H54 (cell line): ENCODE measurements around the gene LGR6.
"Not testable (repeated sequence)": the region's sequence is repeated elsewhere in the genome, so short reads cannot be mapped to it uniquely, and the experiment has no call there.

ENCODE experiments used
- DNase-seq: peaks from one replicate; pipeline ENCODE4 v3.0.0; 2011; ENCODE audit warnings: low spot score, mixed read lengths; ENCODE audit not compliant: insufficient read length
- FAIRE-seq: peaks from 3 replicates; lab custom pipeline; 2011; peaks lifted over from hg19 to GRCh38; lab: Jason Lieb, UNC
- POLR2A ChIP-seq: IDR thresholded peaks from 2 replicates; pipeline ENCODE4 v1.6.1; 2011; ENCODE audit warnings: low read depth, mild to moderate bottlenecking, low read length

Gene LGR6

DNA sequence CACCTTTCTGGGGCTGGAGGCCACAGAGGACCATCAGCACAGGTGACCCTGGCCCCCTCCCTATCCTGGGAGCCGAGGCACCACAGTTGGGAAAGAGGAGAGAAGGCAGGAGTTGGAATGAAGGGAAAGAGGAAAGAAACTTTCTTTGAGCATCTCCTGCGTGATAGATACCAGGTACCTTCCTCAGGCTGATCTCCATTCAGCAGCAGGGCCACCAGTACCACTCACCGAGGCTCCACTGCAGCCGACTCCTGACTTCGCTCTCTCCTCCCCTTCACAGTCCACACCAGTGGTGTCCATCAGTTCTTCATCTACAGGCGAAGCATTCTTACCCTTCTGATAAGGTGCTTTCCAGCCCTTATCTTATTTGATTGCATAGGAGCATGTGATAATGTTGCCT lies 55.3 kb downstream of the LGR6 start:
- TF ChIP-seq POLR2A: no peak
- FAIRE-seq (no peak), DNase-seq (no peak)

DNA sequence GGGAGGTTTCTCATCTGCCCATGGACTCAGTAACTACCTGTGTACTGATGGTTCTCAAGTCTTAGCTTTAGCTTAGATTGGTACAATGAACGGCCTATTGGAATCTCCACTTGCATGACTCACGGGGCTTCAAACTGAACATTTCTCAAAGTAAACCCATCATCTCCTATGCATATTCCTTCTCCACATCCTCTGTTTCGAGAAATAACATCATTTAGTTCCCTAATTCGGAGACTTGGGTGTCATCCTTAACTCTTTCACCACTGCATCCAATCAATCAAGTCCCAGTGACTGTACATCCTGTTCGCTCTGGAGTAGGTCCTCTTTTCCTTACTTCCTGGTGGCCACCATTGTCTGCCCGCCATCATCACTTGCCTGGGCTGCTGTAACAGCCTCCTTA lies 55.8 kb downstream of the LGR6 start:
- DNase-seq (no peak), FAIRE-seq (no peak)
- no peak for TF ChIP-seq POLR2A

DNA sequence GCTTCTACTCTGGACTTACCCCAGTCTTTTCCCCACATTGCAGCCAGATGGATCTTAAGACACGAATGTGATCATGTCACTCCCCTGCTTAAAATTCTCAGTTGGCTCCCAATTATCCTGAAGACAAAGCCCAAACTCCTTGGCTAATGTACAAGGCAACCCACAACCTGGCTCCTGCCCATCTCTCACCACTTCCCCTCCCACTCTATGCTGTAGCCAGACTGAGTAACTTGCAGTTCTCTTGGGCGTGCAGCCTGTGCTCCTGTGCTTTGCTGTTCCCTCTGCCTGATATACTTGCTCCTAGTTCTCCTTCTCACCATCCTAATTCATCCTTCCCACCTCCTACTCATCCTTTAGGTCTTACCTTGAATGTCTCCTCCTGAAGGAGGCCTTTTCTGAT lies 56.2 kb downstream of the LGR6 start:
- FAIRE-seq (no peak), DNase-seq (no peak)
- TF ChIP-seq POLR2A: no peak

DNA sequence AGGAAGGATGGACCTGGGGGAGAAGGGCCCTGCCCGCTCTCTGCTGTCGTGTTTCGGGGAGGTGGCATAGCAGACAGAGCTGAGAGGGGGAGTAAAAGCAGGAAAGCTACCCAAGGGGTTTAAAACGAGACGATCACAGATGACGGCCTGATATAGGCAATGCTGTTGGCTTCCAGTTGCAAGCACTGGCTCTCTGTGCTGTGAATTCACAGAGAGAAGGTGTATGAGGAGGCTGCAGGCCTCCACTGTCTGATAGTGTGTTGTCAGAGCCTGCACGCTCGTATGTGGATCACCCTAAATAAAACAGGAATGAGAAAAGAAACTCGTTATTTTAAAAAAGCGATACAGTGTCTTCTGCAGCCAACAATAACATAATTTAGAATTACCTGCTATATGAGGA lies 57.4 kb downstream of the LGR6 start:
- FAIRE-seq: no peak
- TF ChIP-seq POLR2A: no peak
- no peak for DNase-seq

DNA sequence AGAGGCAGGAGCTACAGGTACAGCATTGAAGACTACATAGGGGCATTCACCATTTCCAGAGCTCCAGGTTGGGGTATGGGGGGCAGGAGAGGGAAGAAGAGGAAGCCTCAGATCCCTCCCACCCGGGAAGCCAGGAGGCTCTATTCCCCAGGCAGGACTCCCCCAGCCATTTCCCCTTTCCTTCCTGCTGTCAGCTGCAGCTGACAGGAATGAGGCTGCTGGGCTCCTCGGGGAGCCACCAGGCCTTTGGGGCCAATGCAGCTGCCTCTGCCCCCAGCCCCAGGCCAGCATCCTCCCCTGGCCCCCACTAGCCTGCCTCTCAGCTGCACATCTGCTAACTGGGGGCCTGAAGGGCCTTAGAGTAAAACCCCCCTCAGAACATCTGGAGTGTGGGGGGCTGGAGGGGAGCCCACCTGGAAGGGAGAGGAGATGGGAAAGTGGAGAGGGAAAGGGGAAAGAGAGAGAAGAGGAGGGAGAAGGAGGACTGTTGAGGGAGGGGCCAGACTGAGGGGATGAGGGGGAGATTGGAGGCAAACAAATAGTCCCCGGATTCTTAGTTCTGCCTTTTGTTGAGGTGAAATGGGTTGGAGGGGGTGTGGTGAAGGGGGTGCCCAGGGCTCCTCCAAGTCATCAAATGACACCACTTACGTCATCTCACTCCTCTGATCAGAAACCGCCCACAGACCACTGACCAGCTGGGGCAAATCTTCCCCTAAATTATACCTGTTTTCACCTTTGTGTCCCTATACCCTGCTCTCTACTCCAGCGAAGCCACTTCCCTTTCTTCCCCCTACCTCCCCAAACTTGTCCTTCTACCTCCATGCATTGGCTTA lies 58.0 kb downstream of the LGR6 start:
- FAIRE-seq: no peak
- DNase-seq: no peak
- TF ChIP-seq POLR2A: no peak

DNA sequence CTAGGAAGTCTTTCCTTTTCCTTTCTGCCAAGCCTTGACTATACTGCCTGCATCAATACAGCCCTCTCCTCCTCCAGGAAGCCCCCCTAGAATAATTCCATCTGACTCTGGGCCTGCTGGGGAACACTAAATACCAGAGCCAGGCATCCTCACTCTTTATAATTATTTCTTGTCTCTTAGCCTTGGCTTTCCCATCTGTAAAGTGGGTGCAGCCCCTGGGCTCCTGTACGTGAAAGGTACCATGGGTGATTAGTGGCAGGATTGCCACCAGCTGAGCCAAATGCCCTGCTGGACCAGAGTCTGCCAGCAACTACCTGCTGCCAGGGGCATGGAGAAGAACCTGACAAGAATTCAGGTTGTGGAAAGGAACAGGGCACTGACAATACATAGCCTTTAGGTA lies 58.7 kb downstream of the LGR6 start:
- FAIRE-seq (no peak), DNase-seq (no peak)
- no peak for TF ChIP-seq POLR2A

DNA sequence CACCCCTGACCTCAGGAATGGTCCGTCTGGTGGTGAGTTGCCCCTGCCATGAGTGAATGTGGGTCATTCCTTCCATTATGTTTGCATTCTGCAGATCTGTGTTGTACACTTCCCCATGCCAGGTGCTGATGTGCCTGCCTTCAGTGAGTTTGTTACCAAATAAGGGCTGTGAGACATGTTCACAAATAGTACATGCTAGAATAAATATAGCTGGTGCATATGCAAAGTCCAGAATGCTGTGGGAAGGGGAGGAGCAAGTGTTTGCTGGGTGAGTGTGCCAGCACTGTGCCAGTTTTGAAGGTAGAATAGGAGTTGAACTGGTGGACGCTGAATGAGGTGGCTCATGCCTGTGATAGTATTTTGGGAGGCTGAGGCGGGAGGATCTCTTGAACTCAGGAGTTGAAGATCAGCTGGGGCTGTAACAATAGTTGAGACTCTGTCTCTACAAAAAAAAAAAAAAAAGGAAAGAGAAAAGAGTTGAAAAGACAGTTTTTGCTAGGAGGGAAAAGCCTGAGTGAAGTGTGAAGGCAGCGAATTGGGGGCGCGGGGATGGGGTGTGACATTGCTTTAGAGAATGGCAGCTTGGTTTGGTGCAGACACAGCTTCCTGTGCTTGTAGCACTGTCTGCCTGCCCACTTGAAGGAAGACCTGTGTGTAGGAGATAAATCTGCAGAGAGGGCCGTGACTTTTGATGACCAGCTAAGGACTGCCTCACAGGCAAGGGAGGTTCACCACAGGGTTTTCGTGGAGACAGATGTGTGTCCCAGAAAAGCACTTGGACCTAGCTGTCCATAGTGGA lies 61.1 kb downstream of the LGR6 start:
- no peak for DNase-seq
- TF ChIP-seq POLR2A: no peak
- FAIRE-seq: no peak

DNA sequence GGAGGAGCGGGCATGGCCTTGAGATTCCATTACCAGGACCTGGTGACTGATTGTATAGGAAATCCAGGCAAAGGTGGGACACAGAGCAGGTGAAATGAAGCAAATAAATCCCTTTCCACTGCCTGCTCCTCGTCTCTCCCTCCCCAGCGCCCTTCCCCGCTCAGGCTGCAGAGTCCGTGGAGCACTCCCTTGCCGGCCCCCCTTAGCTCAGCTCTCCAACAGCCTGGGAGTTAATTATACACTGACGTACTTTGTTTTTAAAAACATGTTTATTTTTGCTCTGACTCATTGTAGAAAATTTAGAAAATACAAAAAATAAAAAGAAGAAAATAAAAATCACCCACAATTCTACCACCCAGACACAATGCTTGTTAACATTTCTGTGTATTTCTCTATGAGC lies 61.7 kb downstream of the LGR6 start:
- TF ChIP-seq POLR2A: no peak
- DNase-seq: no peak
- no peak for FAIRE-seq

DNA sequence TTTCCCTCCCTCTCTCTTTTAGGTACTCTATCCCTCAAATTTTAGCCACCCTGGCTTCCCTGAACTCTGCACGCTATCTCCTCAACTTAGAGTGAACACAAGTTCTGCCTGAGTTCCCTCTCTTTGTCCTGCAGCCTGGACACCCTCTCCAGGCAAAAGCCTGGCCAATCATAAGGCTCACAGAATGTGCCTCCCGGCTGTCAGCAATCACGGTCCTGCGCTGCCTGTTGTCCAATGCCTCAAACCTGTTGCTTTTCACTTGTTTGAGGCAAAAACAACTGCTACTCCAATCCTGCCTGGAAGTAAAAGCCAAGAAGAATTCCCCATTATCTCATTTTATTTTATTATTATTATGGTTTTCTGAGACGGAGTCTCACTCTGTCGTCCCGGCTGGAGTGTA lies 66.1 kb downstream of the LGR6 start:
- DNase-seq (no peak), FAIRE-seq (no peak)
- no peak for TF ChIP-seq POLR2A

DNA sequence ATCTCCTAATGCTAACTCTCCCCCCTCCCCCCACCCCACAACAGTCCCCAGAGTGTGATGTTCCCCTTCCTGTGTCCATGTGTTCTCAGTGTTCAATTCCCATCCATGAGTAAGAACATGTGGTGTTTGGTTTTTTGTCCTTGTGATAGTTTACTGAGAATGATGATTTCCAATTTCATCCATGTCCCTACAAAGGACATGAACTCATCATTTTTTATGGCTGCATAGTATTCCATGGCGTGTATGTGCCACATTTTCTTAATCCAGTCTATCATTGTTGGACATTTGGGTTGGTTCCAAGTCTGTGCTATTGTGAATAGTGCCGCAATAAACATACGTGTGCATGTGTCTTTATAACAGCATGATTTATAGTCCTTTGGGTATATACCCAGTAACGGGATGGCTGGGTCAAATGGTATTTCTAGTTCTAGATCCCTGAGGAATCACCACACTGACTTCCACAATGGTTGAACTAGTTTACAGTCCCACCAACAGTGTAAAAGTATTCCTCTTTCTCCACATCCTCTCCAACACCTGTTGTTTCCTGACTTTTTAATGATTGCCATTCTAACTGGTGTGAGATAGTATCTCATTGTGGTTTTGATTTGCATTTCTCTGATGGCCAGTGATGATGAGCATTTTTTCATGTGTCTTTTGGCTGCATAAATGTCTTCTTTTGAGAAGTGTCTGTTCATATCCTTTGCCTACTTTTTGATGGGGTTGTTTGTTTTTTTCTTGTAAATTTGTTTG lies 67.8 kb downstream of the LGR6 start:
- DNase-seq, FAIRE-seq: not testable (repeated sequence)

DNA sequence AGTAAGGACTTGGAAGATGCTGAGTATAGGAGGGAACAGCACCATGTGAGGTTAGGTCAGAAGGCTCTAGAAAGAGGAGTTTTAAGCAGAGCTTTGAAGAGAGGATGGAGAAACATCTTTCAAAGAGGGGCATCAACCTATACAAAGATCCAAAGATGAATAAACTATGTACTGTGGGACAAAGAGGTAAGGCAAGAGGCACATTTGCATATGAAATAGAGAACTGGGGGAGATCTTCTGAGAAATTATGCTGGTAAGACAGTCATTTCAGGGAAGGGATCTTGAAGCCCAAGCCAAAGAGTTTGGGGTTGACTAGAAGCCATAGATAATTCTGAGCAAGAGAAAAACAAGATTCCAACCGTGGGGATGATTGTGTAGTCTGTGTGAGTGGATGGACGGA lies 70.0 kb downstream of the LGR6 start:
- no peak for FAIRE-seq
- no peak for TF ChIP-seq POLR2A
- no peak for DNase-seq

DNA sequence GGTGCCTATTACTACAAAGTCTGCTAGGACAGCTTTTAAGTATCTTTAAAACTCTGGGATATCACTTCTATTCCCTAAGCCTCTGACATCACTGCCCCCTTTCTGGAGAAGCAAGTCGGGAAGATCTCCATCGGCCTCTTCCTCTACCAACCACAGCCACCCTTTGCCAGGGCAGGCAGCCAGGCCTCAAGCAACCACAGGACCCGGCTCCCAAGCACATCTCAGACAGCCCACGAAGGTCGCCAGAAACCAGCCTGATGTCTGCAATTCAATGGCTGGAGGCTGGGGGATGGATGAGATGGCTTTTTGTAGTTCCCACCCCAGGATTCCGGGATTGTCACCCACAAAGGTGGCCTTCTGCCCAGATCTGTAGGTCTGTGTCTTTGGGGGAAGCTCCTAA lies 70.7 kb downstream of the LGR6 start:
- no peak for TF ChIP-seq POLR2A
- FAIRE-seq: no peak

DNA sequence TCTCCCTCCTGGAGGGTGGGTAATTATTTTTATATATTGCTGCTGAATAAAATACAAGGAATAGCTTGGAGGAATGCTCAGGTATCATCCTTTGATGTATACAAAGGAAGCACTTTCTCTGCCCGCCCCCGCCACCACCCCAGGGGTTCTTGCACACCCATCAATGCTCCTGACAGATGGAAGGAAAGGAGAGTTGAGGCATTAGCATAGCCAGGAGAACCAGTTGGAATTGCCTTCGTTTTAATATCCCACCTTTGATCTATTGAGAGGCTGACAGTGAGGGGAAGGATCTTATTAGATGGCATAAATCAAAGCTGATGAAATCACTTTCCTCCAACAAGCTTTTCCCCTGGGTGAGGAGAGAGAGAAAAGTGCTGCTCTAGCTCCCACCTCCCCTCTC lies 71.1 kb downstream of the LGR6 start:
- TF ChIP-seq POLR2A: no peak
- DNase-seq (no peak), FAIRE-seq (no peak)

More for the DNA sequence above, 70.7 kb downstream of the LGR6 start:
- DNase-seq: no peak
